Ammon's horn (tissue), 1 donor: ENCODE results near the gene ROR2.
"Not testable (repeated sequence)": the region's sequence is repeated elsewhere in the genome, so short reads cannot be mapped to it uniquely, and the experiment has no call there.

Experiments used
- DNase-seq: peaks from one replicate; pipeline ENCODE4 v3.0.0-alpha.2; 2016; ENCODE audit warnings: low spot score

The ROR2 gene

DNA sequence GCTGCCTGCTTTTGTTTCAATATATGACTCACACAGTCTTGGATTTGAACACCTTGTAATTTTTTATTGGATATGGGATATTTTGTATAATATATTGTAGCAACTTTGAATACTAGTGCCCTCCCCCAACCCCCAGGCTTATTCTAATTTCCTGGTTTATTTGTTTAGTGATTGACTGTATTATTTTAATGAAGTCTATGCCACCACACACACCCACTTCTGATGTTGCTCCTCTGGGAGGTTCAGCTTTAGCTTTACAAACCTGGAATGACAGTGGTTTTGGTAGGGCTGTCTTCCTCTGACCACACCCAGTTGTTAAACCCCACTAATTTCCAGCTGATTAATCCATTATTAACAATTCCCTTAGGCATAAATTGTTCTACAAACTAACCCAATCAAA, 320.3 kb downstream of the ROR2 start:
- DNase-seq, result no peak

DNA sequence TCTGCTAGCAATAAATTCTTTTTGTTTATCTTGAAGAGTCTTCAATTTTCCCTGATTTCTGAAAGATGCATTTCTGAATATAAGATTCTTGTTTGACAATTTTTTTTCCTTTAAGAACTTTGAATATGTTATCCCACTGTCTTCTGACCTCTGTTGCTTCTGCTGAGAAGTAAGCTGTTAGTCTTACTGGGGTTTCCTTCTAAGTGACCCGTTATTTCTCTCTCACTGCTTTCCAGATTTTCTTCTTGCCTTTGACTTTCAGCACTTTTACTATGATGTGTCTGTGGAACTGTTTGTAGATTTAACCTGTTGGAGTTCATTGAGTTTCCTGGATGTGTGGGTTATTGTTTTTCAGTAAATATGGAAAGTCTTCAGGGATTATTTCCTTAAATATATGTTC, 321.1 kb downstream of the ROR2 start:
- no peak for DNase-seq

DNA sequence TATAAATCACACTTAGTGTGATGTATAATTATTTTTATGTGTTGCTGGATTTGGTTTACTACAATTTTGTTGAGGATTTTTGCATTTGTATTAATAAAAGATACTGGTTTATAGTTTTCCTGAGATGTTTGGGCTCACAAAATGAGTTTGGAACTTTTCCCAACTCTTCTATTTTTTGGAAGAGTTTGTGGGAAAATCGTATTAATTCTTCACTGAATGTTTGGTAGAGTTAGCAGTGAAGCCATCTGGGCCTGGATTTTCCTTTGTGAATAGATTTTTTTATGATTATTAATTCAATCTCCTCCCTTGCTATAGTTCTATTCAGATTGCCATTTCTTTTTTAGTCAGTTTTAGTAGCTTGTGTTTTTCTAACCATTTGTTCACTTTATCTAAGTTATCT, 324.7 kb downstream of the ROR2 start:
- no peak for DNase-seq

DNA sequence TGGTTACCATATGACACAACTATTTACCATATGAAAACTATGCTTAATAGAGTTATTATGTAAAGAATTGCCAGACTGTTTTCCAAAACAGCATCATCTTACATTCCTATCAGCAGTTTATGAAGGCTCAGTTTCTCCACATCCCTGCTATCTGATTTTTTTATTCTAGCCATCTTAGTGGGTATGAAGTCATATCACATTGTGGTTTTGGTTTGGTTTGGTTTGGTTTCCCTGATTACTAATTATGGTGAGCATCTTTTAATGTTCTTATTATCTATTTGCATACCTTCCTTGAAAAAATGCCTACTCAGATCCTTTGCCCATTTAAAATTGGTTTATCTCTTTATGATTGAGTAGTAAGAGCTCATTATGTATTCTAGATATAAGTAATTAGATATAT, 327.0 kb downstream of the ROR2 start:
- no peak for DNase-seq

DNA sequence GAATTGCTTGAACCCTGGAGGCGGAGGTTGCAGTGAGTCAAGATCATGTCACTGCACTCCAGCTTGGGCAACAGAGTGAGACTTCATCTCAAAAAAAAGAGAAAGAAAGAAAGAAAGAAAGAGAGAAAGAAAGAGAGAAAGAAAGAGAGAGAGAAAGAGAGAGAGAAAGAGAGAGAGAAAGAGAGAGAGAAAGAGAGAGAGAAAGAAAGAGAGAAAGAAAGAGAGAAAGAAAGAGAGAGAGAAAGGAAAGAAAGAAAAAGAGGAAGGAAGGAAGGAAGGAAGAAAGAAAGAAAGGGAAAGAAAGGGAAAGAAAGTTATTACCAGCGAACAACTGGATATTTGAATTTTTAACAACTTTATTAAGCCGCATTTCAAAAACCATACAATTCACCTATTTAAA, 327.9 kb downstream of the ROR2 start:
- not testable (repeated sequence) for DNase-seq

GRCh38 chr9:91614044-91614443, 336.0 kb downstream of the ROR2 start:
- DNase-seq, result not testable (repeated sequence)

GRCh38 chr9:91611582-91611981, 338.4 kb downstream of the ROR2 start:
- no peak for DNase-seq

- DNase-seq, result no peak
Observed at GRCh38 chr9:91606255-91606995, 343.6 kb downstream of the ROR2 start.

GRCh38 chr9:91604451-91605179, 345.4 kb downstream of the ROR2 start:
- DNase-seq, result no peak

DNA sequence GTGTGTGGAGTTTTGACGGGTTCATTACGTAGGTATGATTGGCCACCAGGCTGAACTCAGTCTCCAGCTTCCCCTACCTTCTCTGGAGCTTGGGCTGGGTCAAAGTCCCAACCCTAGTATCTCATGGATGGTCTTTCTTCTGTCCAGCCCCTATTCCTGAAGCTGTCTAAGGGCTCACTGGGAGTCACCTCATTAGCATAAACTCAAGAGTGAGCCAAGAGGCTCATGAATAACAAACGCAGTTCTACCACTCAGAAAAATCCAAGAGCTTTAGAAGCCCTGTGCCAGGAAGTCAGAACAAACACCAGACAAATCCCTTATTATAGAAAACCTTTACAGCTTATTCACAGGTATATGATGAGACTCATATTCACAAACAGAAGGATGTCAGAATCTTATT, 346.1 kb downstream of the ROR2 start:
- no peak for DNase-seq

GRCh38 chr9:91599564-91599963, 350.5 kb downstream of the ROR2 start:
- DNase-seq, result no peak

- DNase-seq, result no peak
Observed at GRCh38 chr9:91591627-91592026, 358.4 kb downstream of the ROR2 start.

DNA sequence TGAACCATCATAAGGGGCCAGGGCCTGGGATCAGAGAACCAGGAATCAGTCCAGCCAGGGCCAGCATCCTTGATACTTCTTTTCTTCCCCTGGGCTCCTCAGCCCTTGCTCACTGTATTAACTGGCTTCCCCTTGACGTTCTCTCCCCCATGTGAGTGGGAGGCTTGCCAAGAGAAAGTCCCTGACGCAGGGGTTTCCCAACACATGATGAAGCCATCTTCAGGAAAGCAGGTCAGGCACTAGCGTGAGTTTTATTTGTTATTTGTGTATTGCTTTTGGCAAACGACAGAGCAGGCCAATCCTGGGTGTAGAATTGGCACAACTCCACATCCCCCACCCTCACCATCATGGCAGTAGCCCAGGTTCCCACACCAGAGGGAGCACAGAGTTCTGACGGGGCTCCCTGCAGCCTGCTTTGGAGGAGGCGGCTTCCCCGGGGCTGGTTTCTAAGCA, 360.9 kb downstream of the ROR2 start:
- peak; percentile 16 for DNase-seq

GRCh38 chr9:91586282-91586681, 363.7 kb downstream of the ROR2 start:
- DNase-seq, result no peak

DNA sequence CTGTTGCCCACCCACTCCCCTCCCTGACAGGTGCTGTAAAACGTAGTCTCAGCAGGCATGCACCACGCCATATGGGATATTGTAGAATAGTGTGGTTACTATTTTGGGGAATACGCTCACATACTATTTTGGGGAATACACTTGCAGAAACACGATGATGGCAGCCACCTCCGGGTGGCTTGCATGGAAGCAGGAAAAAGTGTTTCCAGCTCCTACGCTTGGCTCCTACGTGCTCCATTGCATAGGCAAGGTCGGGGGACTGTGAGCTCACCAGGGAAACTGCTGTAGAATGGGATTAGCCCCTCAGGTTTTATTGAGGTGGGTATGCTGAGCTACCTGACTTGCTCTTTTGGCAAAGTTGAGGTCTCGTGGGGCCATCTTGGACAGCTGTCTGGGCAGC, 366.1 kb downstream of the ROR2 start:
- DNase-seq, result no peak

DNA sequence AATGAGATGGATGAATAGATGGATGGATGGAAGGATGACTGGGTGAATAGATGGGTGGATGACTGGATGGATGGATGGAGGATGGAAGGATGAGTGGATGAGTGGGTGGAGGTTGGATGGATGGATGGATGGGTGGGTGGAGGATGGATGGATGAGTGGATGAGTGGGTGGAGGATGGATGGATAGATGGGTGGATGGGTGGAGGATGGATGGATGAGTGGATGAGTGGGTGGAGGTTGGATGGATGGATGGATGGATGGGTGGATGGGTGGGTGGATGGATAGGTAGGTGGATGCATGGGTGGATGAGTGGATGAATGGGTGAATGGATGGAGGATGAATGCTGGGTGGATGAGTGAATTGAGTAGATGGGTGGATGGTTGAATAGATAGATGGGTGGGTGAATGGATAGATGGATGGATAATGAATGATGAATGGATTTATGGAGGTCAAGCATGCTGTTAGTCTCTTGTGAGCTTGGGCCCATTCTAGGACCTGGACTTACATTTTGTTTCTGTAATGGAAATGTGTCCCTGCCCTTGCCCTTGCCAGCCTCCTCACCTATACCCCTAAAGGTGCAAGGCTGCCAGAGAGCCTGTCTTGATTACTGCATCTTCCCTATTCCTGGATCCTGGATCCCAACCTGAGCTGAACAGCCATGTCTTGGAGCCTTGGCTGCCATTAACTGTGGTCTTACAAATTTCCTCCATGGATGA, 366.7 kb downstream of the ROR2 start:
- DNase-seq, result no peak

DNA sequence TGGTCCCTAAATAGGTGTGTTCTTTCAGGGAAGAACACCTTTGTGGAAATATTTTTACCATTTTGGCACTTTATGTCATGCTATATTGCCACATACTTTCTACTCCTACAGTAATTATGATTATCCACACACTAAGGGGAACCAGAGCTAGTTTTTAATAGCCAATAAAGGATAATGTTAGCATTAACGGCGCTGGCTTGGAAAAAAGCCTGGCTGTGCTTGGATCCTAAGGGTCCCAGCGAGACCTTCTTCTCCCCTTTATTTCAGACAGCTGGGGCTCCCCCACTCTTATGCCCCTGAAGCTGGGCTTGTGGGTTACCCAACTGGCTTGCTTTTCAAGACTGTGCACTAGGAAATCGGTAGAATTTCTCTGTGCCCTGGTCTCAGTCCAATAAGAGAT, 367.8 kb downstream of the ROR2 start:
- DNase-seq, result no peak

- DNase-seq, result no peak
Observed at GRCh38 chr9:91580136-91580535, 369.9 kb downstream of the ROR2 start.

GRCh38 chr9:91578911-91579310, 371.1 kb downstream of the ROR2 start:
- no peak for DNase-seq

GRCh38 chr9:91577633-91578061, 372.4 kb downstream of the ROR2 start:
- DNase-seq, result peak; percentile 22

DNA sequence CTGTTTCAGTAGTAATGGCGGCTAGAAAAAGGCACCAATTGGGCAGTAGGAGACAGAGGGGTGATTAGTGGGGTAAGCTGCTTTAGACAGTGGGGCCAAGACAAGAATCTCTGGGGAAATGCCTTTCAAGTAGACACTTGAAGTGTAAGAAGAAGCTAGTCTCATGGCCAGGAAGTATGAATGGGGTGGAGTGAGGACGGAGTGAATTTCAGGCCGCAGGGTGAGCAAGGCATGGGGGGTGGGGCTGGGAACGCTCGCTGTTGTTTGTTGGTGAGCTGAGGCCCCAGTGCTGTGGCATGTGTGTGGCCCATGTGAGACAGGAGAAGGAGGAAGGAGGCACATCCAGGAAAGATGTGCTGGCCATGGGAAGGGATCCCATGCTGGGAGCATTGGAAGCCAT, 377.2 kb downstream of the ROR2 start:
- no peak for DNase-seq

DNA sequence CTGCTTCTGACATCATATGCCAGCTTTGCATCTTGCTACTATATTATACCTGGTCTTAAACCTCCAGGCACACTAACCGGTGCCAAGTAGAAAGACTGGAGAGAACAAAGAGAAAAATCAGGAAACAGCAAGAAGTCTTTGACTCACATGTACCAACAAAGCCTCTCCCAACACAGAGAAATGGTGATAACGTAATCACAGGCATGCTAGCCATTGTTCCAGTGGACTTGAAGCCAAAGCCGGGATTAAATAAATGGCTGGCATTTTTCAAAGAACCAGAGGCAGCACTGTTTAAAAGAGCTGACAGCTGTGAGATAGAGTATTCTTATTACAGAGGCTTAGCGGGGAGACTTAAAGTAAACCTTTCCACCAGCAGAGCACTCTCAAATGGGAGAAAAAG, 378.0 kb downstream of the ROR2 start:
- no peak for DNase-seq

DNA sequence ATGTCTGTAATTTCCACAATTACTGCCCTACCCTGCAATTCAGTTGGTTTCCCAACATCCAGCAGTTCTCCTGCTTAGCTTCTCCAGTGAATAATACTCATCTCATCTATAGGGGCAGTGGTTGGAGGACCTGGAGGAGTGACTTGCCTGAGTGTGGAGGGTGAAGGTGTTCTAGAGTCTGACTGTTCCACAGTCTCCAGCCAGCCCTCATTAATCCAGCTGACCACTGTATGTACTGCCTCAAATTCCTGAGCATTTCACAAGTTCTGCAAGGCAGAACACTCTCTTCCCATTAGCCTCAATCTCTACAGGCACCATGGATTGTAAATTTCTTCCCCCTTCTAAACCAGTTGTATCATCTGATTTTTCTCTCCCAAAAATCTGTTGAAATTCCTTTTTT, 379.0 kb downstream of the ROR2 start:
- no peak for DNase-seq
